NB4 (cell line): Measurements from ENCODE around the gene NYNRIN.

ENCODE experiments used
- DNase-seq: peaks from one replicate; pipeline ENCODE4 v3.0.0; 2010; ENCODE audit warnings: low read depth
- H3K4me3 ChIP-seq: one replicate; pipeline ENCODE4 v1.5.1; 2011; ENCODE audit warnings: mild to moderate bottlenecking, low read depth, low read length, moderate library complexity
- MYC ChIP-seq: IDR thresholded peaks from 2 replicates; pipeline ENCODE4 v1.6.1; 2011; ENCODE audit warnings: low read depth, low read length
- POLR2A ChIP-seq: IDR thresholded peaks from 2 replicates; pipeline ENCODE4 v1.6.1; 2011; ENCODE audit warnings: mild to moderate bottlenecking; ENCODE audit not compliant: insufficient read length; ENCODE audit errors: extremely low read depth
- TF ChIP-seq, protein P1 (sequence below): IDR thresholded peaks from one replicate; pipeline ENCODE4 v1.5.1; 2012; ENCODE audit warnings: low read depth, low read length
- TF ChIP-seq, protein P2 (sequence below): IDR thresholded peaks from 2 replicates; pipeline ENCODE4 v1.6.1; 2011; ENCODE audit warnings: low read depth, low read length

Gene NYNRIN

DNA sequence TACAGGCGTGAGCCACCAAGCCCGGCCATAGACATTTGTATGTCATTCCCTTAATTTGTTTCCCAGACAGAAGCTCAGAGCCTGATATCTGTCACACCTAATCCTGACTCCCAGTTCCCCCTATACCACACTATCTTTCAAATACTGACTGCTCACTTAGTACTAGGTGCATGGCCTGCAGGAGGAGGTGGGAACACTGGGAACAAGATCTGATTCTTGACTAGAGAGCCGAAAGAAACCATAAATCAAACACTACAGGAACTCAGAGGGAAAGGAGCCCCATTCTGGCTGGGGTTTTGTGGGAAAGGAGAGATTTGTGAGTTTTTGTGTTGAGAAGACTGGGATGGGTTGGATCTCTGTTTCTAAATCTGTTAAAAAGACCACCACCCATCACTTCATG lies 35.9 kb downstream of the NYNRIN start:
- H3K4me3 ChIP-seq: no peak overlapping the region
- no peak for DNase-seq
- TF ChIP-seq, protein P1, sequence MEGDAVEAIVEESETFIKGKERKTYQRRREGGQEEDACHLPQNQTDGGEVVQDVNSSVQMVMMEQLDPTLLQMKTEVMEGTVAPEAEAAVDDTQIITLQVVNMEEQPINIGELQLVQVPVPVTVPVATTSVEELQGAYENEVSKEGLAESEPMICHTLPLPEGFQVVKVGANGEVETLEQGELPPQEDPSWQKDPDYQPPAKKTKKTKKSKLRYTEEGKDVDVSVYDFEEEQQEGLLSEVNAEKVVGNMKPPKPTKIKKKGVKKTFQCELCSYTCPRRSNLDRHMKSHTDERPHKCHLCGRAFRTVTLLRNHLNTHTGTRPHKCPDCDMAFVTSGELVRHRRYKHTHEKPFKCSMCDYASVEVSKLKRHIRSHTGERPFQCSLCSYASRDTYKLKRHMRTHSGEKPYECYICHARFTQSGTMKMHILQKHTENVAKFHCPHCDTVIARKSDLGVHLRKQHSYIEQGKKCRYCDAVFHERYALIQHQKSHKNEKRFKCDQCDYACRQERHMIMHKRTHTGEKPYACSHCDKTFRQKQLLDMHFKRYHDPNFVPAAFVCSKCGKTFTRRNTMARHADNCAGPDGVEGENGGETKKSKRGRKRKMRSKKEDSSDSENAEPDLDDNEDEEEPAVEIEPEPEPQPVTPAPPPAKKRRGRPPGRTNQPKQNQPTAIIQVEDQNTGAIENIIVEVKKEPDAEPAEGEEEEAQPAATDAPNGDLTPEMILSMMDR: no peak
- TF ChIP-seq MYC (no peak), POLR2A (no peak)
- TF ChIP-seq, protein P2, sequence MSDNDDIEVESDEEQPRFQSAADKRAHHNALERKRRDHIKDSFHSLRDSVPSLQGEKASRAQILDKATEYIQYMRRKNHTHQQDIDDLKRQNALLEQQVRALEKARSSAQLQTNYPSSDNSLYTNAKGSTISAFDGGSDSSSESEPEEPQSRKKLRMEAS: no peak

DNA sequence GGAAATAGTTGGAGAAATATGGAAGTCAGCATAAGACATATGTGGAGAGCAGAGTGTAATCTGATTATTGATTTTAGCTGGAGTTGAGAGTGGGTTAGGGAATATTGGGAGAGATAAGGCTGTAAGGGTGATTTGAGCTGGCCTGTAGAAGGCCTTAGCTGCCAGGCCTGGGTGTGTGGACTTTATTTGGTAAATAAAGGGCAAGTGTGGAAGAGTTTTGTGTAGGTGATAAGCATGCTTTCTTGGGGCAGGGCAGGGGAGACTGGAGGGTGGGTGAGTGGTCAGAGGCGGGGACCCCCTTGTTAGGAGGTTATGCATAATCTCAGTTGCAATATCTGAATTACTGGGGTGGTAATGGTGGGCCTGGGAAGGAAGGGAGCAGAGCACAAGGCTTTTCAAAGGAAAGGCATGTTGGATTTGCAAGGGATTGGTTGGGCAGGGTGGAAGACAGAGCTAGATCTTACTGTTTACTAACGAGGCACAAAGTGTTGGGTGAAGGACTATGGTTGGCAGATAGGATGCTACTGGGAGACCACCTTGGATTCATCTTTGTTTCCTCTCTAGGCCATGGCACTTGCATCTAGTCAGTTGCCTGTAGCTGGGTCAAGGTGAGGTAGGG lies 36.5 kb downstream of the NYNRIN start:
- TF ChIP-seq, protein P2: no peak
- TF ChIP-seq POLR2A (no peak), MYC (no peak)
- TF ChIP-seq, protein P1: no peak
- DNase-seq: no peak
- H3K4me3 ChIP-seq: no peak overlapping the region

DNA sequence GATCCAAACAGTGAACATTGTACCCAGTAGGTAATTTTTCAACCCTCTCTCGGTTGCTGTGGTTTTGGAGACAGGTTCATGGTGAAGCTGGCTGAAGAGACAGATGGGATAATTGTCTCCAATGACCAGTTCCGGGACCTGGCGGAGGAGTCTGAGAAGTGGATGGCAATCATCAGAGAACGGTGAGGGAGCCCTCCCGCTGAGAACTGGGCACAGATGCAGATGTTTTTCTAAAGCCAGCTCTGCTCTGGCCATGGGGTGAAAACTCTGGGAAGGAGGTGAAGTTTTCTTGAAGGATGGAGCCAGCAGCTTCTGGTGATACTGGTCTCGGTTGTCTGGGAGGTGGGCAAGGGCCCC lies 37.2 kb downstream of the NYNRIN start:
- no peak overlapping the region for H3K4me3 ChIP-seq
- TF ChIP-seq, protein P1: no peak
- TF ChIP-seq, protein P2: no peak
- TF ChIP-seq MYC: no peak
- no peak for TF ChIP-seq POLR2A
- DNase-seq: no peak

DNA sequence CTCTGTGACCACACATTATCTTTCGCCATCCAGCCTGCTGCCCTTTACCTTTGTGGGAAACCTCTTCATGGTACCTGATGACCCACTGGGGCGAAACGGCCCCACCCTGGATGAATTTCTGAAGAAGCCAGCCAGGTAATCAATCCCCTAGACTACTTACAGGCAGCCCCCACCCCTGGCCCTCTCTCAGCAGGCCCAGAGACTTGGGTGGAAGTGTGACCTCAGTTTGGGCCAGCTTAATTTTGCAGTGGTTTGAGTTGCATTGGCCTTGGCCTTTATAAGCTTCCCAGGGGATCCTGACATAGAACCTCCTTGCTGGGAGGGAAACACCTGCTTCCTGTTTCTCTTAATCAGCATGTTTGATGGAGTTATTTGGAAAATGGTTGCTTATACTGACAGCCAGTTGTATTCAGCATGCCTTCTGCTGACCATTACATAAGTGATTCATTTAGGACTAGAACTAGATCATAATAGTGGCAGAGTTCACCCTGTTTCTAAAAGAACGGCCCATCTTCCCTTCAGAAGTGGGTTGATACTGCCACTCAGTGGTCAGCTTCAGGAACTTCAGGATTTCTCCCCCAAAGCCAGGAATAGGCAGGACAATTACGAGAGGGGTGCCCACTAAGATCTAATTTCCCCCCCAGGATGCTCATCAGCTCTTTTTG lies 37.7 kb downstream of the NYNRIN start:
- peak; percentile 77 for DNase-seq
- no peak for TF ChIP-seq POLR2A
- TF ChIP-seq, protein P2: peak; percentile 58
- TF ChIP-seq, protein P1: peak; percentile 66
- no peak for TF ChIP-seq MYC
- no peak overlapping the region for H3K4me3 ChIP-seq

DNA sequence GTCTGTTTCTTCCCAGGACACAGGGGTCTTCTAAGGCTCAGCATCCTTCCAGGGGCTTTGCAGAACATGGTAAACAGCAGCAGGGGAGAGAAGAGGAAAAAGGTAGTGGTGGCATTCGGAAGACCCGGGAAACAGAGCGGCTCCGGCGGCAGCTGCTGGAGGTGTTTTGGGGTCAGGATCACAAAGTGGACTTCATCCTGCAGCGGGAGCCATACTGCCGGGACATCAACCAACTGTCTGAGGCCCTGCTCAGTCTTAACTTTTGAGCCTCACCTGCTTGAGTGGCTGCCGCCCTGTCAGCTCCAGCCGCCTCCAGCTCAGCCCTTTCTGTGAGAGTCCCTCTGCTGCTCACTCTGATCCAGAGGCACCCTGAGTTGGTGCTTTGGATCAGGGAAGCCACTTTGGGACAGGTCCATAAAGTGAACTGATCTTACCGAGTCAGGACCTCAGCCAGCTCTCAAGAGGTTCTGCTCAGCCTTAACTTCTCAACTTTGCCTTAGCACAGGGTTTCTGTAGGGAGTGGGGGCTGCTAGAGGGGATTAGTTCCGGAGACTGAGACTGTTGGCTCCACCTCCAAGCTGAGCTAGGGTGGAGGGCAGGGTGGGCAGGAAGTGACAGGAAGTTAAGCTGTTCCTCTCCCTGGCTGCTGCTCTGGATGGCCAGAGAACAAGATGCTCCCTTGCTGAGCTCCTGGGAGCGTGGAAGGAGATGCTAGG lies 38.4 kb downstream of the NYNRIN start:
- no peak for DNase-seq
- TF ChIP-seq, protein P1: no peak
- no peak overlapping the region for H3K4me3 ChIP-seq
